Breast epithelium (tissue), 4 donors: ENCODE data around the gene FKBP8. TPM values are rescaled to one million over a fixed set of nuclear protein-coding genes. Genes with fewer than 3 reads are reported as not detected.

ENCODE experiments used
- DNase-seq, 2 donors: peaks; one replicate each; pipeline ENCODE4 v3.0.0-alpha.2; 2019; ENCODE audit warnings: low spot score in 2 of 2
- H3K27ac ChIP-seq, 2 donors: fragments of 200-600 bp; sonication (generic) in 1 of 2; one replicate each; pipeline ENCODE4 v1.5.1; 2016 to 2019; ENCODE audit warnings: mild to moderate bottlenecking in 1 of 2
- H3K27me3 ChIP-seq, 2 donors: fragments of 200-600 bp; sonication (generic) in 1 of 2; one replicate each; pipeline versions ENCODE4 v1.5.1 to v1.6.0; 2017 to 2019; ENCODE audit warnings: control low read depth in 1 of 2, mild to moderate bottlenecking in 1 of 2
- H3K36me3 ChIP-seq: fragments of 200-600 bp; one replicate; pipeline ENCODE4 v1.5.1; 2019
- H3K4me1 ChIP-seq, 2 donors: fragments of 200-600 bp; sonication (generic); one replicate each; pipeline ENCODE4 v1.5.1; 2016 to 2019; ENCODE audit warnings: control low read depth in 1 of 2
- H3K4me3 ChIP-seq, 3 donors: fragments of 200-600 bp; sonication (generic); 1 replicate in 2 of 3; 2 replicates in 1 of 3; pipeline ENCODE4 v1.5.1; 2016 to 2019; ENCODE audit warnings: mild to moderate bottlenecking in 3 of 3, moderate library complexity in 2 of 3
- H3K9me3 ChIP-seq, 2 donors: fragments of 200-600 bp; sonication (generic) in 1 of 2; one replicate each; pipeline ENCODE4 v1.5.1; 2016 to 2019; ENCODE audit warnings: control low read depth in 1 of 2
- CTCF ChIP-seq, 3 donors: fragments of 450-650 bp; IDR thresholded peaks; one replicate each; pipeline ENCODE4 v1.5.1; 2016 to 2017; ENCODE audit warnings: antibody characterized with exemption in 3 of 3, mild to moderate bottlenecking in 3 of 3, moderate library complexity in 3 of 3
- POLR2A ChIP-seq: fragments of 450-650 bp; IDR thresholded peaks from one replicate; pipeline ENCODE4 v1.6.1; 2016; ENCODE audit warnings: antibody characterized with exemption, mild to moderate bottlenecking, moderate library complexity
- POLR2AphosphoS5 ChIP-seq, 3 donors: sonication (generic); formaldehyde crosslinking; IDR thresholded peaks; one replicate each; pipeline ENCODE4 v1.6.1; 2017; ENCODE audit warnings: antibody characterized with exemption in 3 of 3
- intact Hi-C: fragments of 100-400 bp; cut with DNase I; formaldehyde crosslinking; loops from one replicate; pipeline ENCODE4 v1.15.1; 2023; ENCODE audit warnings: low total_unique reads
- total RNA-seq, 3 donors: library from RNA; depleted of rRNA; stranded (reverse); fragments of >200 nt; gene quantifications; one replicate each; pipeline ENCODE4 v1.1.0, GENCODE V29; 2016

The FKBP8 gene
- total RNA-seq, 3 donors from 2014 or later = 214 to 336 (median 294) TPM

GRCh38 chr19:18483119-18483890, 60.1 kb downstream of the FKBP8 start:
- no peak for TF ChIP-seq POLR2AphosphoS5 (IDR thresholded peaks at IDR 0.05)
- TF ChIP-seq CTCF (IDR thresholded peaks at IDR 0.05) = no peak
- no peak for TF ChIP-seq POLR2A
- peaks cover 43 to 55% of the 10 kb centered on the region in 2 donors for H3K4me1 ChIP-seq
- H3K27ac ChIP-seq = peak overlapping the region in 1 of 2 donors; percentile 56
- no peak for DNase-seq
- intact Hi-C loops = no loop called here
- no peak overlapping the region for H3K4me3 ChIP-seq
- no peaks in the 10 kb centered on the region for H3K27me3 ChIP-seq
- H3K36me3 ChIP-seq = no peaks in the 10 kb centered on the region
- H3K9me3 ChIP-seq = no peaks in the 10 kb centered on the region

Other genes starting within 250 kb of the FKBP8 start
- gene LSM4, start 220.5 kb downstream of the FKBP8 start, total RNA-seq = 100 to 1,000 TPM in 2 of 3 donors, 10 to 100 TPM in 1; 83.0 to 122 (median 120) TPM
- gene PGPEP1, start 203.0 kb downstream of the FKBP8 start, total RNA-seq = 10 to 100 TPM; 22.5 to 29.2 (median 25.9) TPM
- gene GDF15, start 157.4 kb downstream of the FKBP8 start, total RNA-seq = 10 to 100 TPM in 1 of 3 donors, 1 to 10 TPM in 2; 2.7 to 60.3 (median 9.2) TPM
- 10 to 100 TPM in 1 of 3 donors, 1 to 10 TPM in 2; 3.9 to 27.2 (median 7.2) TPM for gene LRRC25, start 146.0 kb downstream of the FKBP8 start, total RNA-seq
- 10 to 100 TPM; 29.4 to 71.8 (median 46.7) TPM for gene SSBP4, start 124.2 kb downstream of the FKBP8 start, total RNA-seq
- 10 to 100 TPM in 2 of 3 donors, 1 to 10 TPM in 1; 7.4 to 42.9 (median 40.2) TPM for gene ISYNA1, start 105.4 kb downstream of the FKBP8 start, total RNA-seq
- 10 to 100 TPM; 13.0 to 22.3 (median 15.7) TPM for gene ELL, start 21.5 kb downstream of the FKBP8 start, total RNA-seq
- gene KXD1, start 14.3 kb upstream of the FKBP8 start, total RNA-seq = 100 to 1,000 TPM in 2 of 3 donors, 10 to 100 TPM in 1; 92.6 to 140 (median 139) TPM
- 100 to 1,000 TPM; 729 to 865 (median 831) TPM for gene UBA52, start 28.3 kb upstream of the FKBP8 start, total RNA-seq
- 100 to 1,000 TPM in 2 of 3 donors, 10 to 100 TPM in 1; 99.8 to 117 (median 111) TPM for gene REX1BD, start 45.2 kb upstream of the FKBP8 start, total RNA-seq
- 10 to 100 TPM in 2 of 3 donors, 1 to 10 TPM in 1; 5.6 to 68.6 (median 21.0) TPM for gene CRLF1, start 63.2 kb upstream of the FKBP8 start, total RNA-seq
- 1 to 10 TPM in 2 of 3 donors, not detected in 1; 1.2 to 2.3 TPM for gene TMEM59L, start 69.3 kb upstream of the FKBP8 start, total RNA-seq
- gene KLHL26, start 93.5 kb upstream of the FKBP8 start, total RNA-seq = 10 to 100 TPM in 2 of 3 donors, 1 to 10 TPM in 1; 7.0 to 18.1 (median 14.7) TPM
- 1 to 10 TPM; 4.8 to 6.1 (median 5.9) TPM for gene CRTC1, start 140.1 kb upstream of the FKBP8 start, total RNA-seq
- 1 to 10 TPM; 1.0 to 4.9 (median 2.2) TPM for gene COMP, start 247.7 kb upstream of the FKBP8 start, total RNA-seq